NCI-H128 (cell line): ENCODE measurements around the gene ENPP6.
"Not testable (repeated sequence)": the region's sequence is repeated elsewhere in the genome, so short reads cannot be mapped to it uniquely, and the experiment has no call there.

Experiments used
- DNase-seq: peaks from one replicate; lab custom pipeline; 2025; ENCODE audit not compliant: unreplicated experiment; lab: John Stamatoyannopoulos, UW

Gene ENPP6

GRCh38 chr4:184150102-184150839 lies 67.4 kb downstream of the ENPP6 start:
- no peak for DNase-seq

GRCh38 chr4:184148738-184149637 lies 68.7 kb downstream of the ENPP6 start:
- no peak for DNase-seq

- DNase-seq, result no peak
These were observed 69.6 kb downstream of the ENPP6 start for GRCh38 chr4:184147858-184148737.

DNA sequence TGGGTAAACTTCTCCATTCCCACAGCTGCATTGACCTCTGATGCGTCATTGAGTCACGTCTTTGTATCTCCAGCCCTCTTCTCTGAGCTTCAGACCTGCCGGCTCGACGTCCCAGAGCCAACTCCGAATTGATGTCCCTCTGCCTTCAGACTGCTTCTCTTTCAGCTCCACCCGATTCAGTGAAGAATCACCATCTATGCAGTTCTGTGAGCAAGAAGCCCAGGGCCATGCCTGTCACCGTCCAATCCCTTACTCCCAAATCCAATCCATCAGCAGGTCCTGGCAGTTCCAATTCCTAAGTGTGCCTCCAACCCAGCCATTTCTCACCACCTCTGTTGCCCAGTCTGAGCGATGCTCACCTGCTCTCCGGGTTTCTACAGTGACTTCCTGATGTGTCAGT lies 70.7 kb downstream of the ENPP6 start:
- no peak for DNase-seq

- no peak for DNase-seq
These were observed 72.1 kb downstream of the ENPP6 start for GRCh38 chr4:184145596-184145995.

- DNase-seq, result no peak
These were observed 73.7 kb downstream of the ENPP6 start for GRCh38 chr4:184143770-184144564.

- no peak for DNase-seq
These were observed 75.3 kb downstream of the ENPP6 start for GRCh38 chr4:184142121-184143000.

DNA sequence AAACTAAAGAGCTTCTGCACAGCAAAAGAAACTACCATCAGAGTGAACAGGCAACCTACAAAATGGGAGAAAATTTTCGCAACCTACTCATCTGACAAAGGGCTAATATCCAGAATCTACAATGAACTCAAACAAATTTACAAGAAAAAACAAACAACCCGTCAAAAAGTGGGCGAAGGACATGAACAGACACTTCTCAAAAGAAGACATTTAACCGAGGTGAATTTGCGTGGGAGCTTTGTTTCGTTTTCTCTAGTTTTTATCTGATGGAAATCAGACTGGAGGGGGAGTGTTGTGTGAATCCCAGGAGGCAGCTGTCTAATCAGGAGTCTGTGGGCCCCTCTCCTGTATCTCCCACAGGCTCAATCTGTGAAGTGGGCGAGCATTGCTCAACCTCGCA lies 76.8 kb downstream of the ENPP6 start:
- DNase-seq, result not testable (repeated sequence)

GRCh38 chr4:184136525-184136924 lies 81.1 kb downstream of the ENPP6 start:
- no peak for DNase-seq

GRCh38 chr4:184126800-184127199 lies 90.9 kb downstream of the ENPP6 start:
- DNase-seq, result no peak

- DNase-seq, result no peak
These were observed 94.9 kb downstream of the ENPP6 start for GRCh38 chr4:184122631-184123408.

GRCh38 chr4:184120549-184121127 lies 97.0 kb downstream of the ENPP6 start:
- DNase-seq, result no peak

GRCh38 chr4:184117662-184118199 lies 99.9 kb downstream of the ENPP6 start:
- no peak for DNase-seq

GRCh38 chr4:184115399-184115798 lies 102.3 kb downstream of the ENPP6 start:
- no peak for DNase-seq

- DNase-seq, result no peak
These were observed 103.2 kb downstream of the ENPP6 start for GRCh38 chr4:184114431-184114830.

DNA sequence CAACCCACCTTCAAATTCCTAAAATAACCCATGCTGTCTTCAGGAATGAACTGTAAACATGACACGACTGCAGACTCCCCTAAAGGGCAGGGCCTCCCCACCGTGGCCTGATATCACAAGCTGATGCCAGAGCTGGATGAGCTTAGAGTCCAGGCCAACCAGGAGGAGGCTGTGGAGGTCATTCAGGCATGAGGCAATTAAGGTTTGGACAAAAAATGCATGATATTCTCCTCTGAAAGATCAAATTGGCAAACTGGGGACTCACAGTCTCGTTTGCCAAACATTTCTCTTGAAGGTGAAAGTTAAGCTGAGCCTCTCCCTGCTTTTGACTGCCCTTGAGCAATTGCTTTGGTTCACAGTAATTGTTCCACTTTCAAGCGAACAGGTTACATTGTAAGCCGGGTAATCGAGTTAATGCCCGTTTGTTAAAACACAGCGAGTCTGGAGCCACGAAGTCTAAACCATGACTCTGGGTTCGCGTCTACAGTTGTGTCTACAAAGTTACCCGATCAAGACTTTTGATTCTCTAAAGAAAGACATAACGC lies 105.6 kb downstream of the ENPP6 start:
- DNase-seq, result no peak

- DNase-seq, result no peak
These were observed 106.3 kb downstream of the ENPP6 start for GRCh38 chr4:184111233-184111832.
